ENCODE data around the gene SLC7A10. TPM values are rescaled to one million over a fixed set of nuclear protein-coding genes. Genes with fewer than 3 reads are reported as not detected.
A peak's percentile ranks its signal among the peaks of the same experiment; 100 is the strongest.

Gene SLC7A10
- total RNA-seq, 1 experiment from 2014 or later, result not detected

DNA sequence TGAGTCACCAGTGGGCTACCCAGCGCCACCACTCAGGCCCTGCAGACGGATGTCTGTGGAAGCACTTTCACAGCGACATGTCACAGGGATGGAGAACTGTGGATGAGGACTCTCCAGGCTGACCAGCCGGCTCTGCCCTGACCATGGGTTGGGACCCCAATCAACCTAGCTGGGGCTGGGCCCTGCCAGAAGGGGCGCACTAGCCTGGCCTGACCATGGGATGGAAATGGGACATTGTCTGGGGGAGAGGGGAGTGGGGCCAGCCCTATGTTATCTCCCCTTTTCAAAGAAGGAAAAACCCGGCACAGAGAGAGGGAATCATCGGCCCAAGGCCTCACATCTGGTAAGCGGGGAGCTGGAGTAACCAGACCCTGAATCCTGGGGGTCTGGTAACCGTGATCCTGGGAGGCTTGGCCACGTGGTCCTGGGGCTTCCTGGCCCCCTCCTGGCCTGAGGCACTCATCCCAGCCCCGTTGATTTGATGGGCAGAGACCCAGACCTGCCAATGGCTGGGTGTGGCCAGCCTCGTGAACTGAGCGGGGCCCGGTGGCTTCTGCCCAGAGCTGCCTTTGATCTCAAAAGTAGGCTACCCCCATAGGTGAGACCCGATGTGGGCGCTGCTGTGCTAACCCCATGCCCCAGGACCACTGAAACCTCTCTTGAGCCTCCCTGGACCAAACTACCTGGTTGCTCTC lies 11.2 kb upstream of the SLC7A10 start:
- POLR2A ChIA-PET, result no interaction called here
- no peak overlapping the region for H3K4me3 Mint-ChIP-seq (ENCODE audit: unreplicated experiment)
- TF ChIP-seq, protein P1, sequence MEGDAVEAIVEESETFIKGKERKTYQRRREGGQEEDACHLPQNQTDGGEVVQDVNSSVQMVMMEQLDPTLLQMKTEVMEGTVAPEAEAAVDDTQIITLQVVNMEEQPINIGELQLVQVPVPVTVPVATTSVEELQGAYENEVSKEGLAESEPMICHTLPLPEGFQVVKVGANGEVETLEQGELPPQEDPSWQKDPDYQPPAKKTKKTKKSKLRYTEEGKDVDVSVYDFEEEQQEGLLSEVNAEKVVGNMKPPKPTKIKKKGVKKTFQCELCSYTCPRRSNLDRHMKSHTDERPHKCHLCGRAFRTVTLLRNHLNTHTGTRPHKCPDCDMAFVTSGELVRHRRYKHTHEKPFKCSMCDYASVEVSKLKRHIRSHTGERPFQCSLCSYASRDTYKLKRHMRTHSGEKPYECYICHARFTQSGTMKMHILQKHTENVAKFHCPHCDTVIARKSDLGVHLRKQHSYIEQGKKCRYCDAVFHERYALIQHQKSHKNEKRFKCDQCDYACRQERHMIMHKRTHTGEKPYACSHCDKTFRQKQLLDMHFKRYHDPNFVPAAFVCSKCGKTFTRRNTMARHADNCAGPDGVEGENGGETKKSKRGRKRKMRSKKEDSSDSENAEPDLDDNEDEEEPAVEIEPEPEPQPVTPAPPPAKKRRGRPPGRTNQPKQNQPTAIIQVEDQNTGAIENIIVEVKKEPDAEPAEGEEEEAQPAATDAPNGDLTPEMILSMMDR (IDR thresholded peaks at IDR 0.05; ENCODE audit: unreplicated experiment), result no peak

DNA sequence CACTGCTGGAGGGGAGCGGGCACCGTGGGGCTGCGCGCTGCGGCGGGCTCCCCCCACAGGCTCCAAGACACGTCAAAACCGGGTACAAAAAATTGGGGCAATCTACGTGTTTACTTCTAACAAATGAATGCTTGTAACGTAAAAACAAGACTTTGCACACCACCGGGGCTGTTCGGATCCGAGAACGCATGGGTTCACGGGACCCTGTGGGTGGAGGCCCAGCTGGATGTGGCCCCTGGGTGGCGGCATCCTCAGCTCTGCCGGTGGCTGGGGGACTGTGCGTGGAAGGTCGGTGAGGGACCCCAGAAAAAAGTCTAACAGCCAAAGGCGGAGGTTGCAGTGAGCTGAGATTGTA lies 10.3 kb upstream of the SLC7A10 start:
- TF ChIP-seq, protein P1 (IDR thresholded peaks at IDR 0.05; ENCODE audit: unreplicated experiment), result no peak
- intact Hi-C loops (cut with micrococcal nuclease), result loop anchor here (1.0 to 5.0 kb wide), 4 partner anchors 66 to 535 kb away; partner anchors contain the start of gene CEBPA
- ChIA-PET CTCF (interaction anchor here (0.6 to 19.0 kb wide), 30 partner anchors 8 to 1895 kb away, joined by 3 to 530 read pairs (median 4); partner anchors contain the start of gene CEBPA), POLR2A (interaction anchor here (1.1 kb wide), 1 partner anchor 45 kb away, joined by 4 read pairs; no protein-coding TSS in a partner anchor)
- Mint-ChIP-seq H3K4me3 (ENCODE audit: unreplicated experiment) (no peak overlapping the region), H3K27ac (ENCODE audit: low read depth, unreplicated experiment) (no peak overlapping the region), H3K4me1 (ENCODE audit: insufficient read depth, unreplicated experiment) (no peaks in the 10 kb centered on the region), H3K9me3 (ENCODE audit: unreplicated experiment) (no peaks in the 10 kb centered on the region), H3K36me3 (ENCODE audit: insufficient read depth, unreplicated experiment) (no peaks in the 10 kb centered on the region), H3K27me3 (ENCODE audit: insufficient read depth, unreplicated experiment) (no peaks in the 10 kb centered on the region)
- DNase-seq (ENCODE audit: unreplicated experiment), result no peak
- no TSS peak for BruUV-seq (replicated peaks)

More for the DNA sequence above, 11.2 kb upstream of the SLC7A10 start:
- Mint-ChIP-seq H3K9me3 (ENCODE audit: unreplicated experiment) (no peaks in the 10 kb centered on the region), H3K27me3 (ENCODE audit: insufficient read depth, unreplicated experiment) (no peaks in the 10 kb centered on the region), H3K4me1 (ENCODE audit: insufficient read depth, unreplicated experiment) (no peaks in the 10 kb centered on the region), H3K27ac (ENCODE audit: low read depth, unreplicated experiment) (no peak overlapping the region), H3K36me3 (ENCODE audit: insufficient read depth, unreplicated experiment) (no peaks in the 10 kb centered on the region)
- BruUV-seq (replicated peaks), result no TSS peak
- CTCF ChIA-PET, result interaction anchor here (0.5 to 19.0 kb wide), 19 partner anchors 7 to 240 kb away, joined by 3 to 530 read pairs (median 5); partner anchors contain the start of gene CEBPA
- intact Hi-C loops (cut with micrococcal nuclease), result loop anchor here (5.0 kb wide), 2 partner anchors 65 to 95 kb away; partner anchors contain the start of gene CEBPA
- no peak for DNase-seq (ENCODE audit: unreplicated experiment)

DNA sequence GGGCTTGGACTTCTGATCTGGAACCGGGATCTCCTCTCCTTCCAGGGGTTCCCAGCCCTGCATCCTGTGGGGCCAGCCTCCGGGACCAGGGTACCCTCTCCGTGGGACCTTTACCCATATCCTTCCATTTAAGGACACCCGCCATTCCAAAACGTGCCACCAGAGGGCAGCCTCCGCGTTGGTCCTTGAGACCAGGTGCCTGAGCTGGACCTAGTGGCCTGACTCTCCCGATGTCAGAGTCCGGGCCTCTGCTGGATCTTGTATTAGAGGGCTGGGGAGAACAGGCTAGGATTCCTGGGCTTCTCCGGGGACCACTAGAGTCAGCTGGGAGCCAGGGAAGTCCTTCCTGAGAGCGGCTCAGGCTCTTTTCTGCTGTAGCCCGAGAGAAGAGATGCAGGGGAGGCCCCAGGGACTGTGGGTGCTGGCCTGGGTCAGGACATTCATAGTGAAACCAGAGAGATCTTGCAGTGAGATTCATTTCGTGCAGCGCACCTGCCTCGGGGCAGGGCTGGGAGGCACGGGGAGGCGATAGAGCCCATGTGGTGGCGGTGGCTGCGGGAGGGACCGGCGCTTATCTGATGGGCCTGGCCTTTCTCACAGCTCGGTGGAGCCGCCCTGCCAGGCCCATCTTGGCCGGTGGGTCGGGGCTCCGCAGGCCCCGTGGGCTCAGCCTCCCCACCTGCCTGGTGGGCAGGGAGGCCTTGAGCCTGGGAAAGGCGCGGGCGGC lies 9.8 kb upstream of the SLC7A10 start:
- ChIA-PET CTCF (interaction anchor here (0.5 to 19.0 kb wide), 40 partner anchors 8 to 1895 kb away, joined by 3 to 530 read pairs (median 3); partner anchors contain the start of gene CEBPA), POLR2A (interaction anchor here (1.1 kb wide), 1 partner anchor 46 kb away, joined by 4 read pairs; no protein-coding TSS in a partner anchor)
- Mint-ChIP-seq H3K4me1 (ENCODE audit: insufficient read depth, unreplicated experiment) (no peaks in the 10 kb centered on the region), H3K27ac (ENCODE audit: low read depth, unreplicated experiment) (no peak overlapping the region), H3K9me3 (ENCODE audit: unreplicated experiment) (no peaks in the 10 kb centered on the region), H3K4me3 (ENCODE audit: unreplicated experiment) (no peak overlapping the region), H3K27me3 (ENCODE audit: insufficient read depth, unreplicated experiment) (no peaks in the 10 kb centered on the region), H3K36me3 (ENCODE audit: insufficient read depth, unreplicated experiment) (no peaks in the 10 kb centered on the region)
- TF ChIP-seq, protein P1 (IDR thresholded peaks at IDR 0.05; ENCODE audit: unreplicated experiment), result peak; percentile 86
- no TSS peak for BruUV-seq (replicated peaks)
- intact Hi-C loops (cut with micrococcal nuclease), result loop anchor here (1.0 to 5.0 kb wide), 4 partner anchors 67 to 536 kb away; partner anchors contain the start of gene CEBPA
- peak; percentile 80 for DNase-seq (ENCODE audit: unreplicated experiment)

DNA sequence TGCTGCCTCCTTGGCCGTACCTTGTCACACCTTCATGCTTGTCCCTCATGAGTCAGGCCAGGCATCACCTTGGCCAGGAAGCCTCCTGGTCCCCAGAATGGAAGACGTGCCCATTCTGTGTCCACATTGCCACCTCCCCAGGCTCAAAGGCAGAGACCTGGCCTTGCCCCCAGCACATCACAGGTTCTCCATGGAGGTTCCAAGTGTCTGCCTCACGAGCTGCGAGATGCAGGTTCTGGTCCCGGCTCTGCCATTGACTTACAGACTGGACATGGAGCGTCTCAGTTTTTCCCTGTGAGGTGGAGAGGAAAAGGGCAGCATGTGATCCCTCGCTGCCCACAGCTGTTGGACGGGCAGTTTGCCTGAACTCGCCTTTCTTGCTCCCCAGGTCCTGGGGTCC lies 9.1 kb upstream of the SLC7A10 start:
- Mint-ChIP-seq H3K27ac (ENCODE audit: low read depth, unreplicated experiment) (no peak overlapping the region), H3K4me3 (ENCODE audit: unreplicated experiment) (no peak overlapping the region), H3K36me3 (ENCODE audit: insufficient read depth, unreplicated experiment) (no peaks in the 10 kb centered on the region), H3K9me3 (ENCODE audit: unreplicated experiment) (no peaks in the 10 kb centered on the region), H3K27me3 (ENCODE audit: insufficient read depth, unreplicated experiment) (no peaks in the 10 kb centered on the region), H3K4me1 (ENCODE audit: insufficient read depth, unreplicated experiment) (no peaks in the 10 kb centered on the region)
- intact Hi-C loops (cut with micrococcal nuclease), result loop anchor here (1.0 to 5.0 kb wide), 4 partner anchors 68 to 537 kb away; partner anchors contain the start of gene CEBPA
- ChIA-PET CTCF (interaction anchor here (0.6 to 19.0 kb wide), 25 partner anchors 9 to 300 kb away, joined by 3 to 530 read pairs (median 3); partner anchors contain the start of gene CEBPA), POLR2A (no interaction called here)
- no TSS peak for BruUV-seq (replicated peaks)
- DNase-seq (ENCODE audit: unreplicated experiment), result no peak
- TF ChIP-seq, protein P1 (IDR thresholded peaks at IDR 0.05; ENCODE audit: unreplicated experiment), result no peak
